H9 (cell line): Measurements from ENCODE around the gene NFAM1. TPM values are rescaled to one million over a fixed set of nuclear protein-coding genes. Genes with fewer than 3 reads are reported as not detected.

Source experiments
- DNase-seq: peaks from one replicate; pipeline ENCODE4 v3.0.0-alpha.2; 2017
- H2AFZ ChIP-seq: one replicate; pipeline ENCODE4 v1.6.1; 2013; ENCODE audit warnings: mild to moderate bottlenecking, low read length, control low read depth, moderate library complexity
- H2AK5ac ChIP-seq: 2 replicates; pipeline ENCODE4 v1.6.1; 2013; ENCODE audit warnings: low read length, control low read depth, mixed read lengths; ENCODE audit not compliant: insufficient read length
- H2BK120ac ChIP-seq: one replicate; pipeline ENCODE4 v1.6.1; 2013; ENCODE audit warnings: low read depth, mild to moderate bottlenecking, low read length, control low read depth, inconsistent platforms; ENCODE audit not compliant: poor library complexity, severe bottlenecking
- H2BK12ac ChIP-seq: 2 replicates; pipeline ENCODE4 v1.6.1; 2013; ENCODE audit warnings: low read length, control low read depth, mixed read lengths, low read depth; ENCODE audit not compliant: insufficient read length
- H2BK15ac ChIP-seq: 2 replicates; pipeline ENCODE4 v1.6.1; 2013; ENCODE audit warnings: low read depth, low read length, control low read depth
- H2BK20ac ChIP-seq: one replicate; pipeline ENCODE4 v1.6.1; 2013; ENCODE audit warnings: low read depth, mild to moderate bottlenecking, low read length, control low read depth, inconsistent platforms; ENCODE audit not compliant: poor library complexity, severe bottlenecking
- H2BK5ac ChIP-seq: 2 replicates; pipeline ENCODE4 v1.6.1; 2013; ENCODE audit warnings: low read length, control low read depth, mixed read lengths; ENCODE audit not compliant: insufficient read length
- H3K14ac ChIP-seq: 2 replicates; pipeline ENCODE4 v1.6.1; 2013; ENCODE audit warnings: low read length, control low read depth; ENCODE audit not compliant: insufficient read depth
- H3K18ac ChIP-seq: 2 replicates; pipeline ENCODE4 v1.6.1; 2013; ENCODE audit warnings: low read depth, mild to moderate bottlenecking, mixed read lengths, low read length, control low read depth; ENCODE audit not compliant: insufficient read length
- H3K23ac ChIP-seq: 2 replicates; pipeline ENCODE4 v1.6.1; 2013; ENCODE audit warnings: low read length, control low read depth, mixed read lengths, low read depth; ENCODE audit not compliant: insufficient read length
- H3K23me2 ChIP-seq: 2 replicates; pipeline ENCODE4 v1.6.1; 2013; ENCODE audit warnings: low read depth, mild to moderate bottlenecking, mixed read lengths, low read length, control low read depth; ENCODE audit not compliant: insufficient read length, poor library complexity, severe bottlenecking
- H3K27ac ChIP-seq: 2 replicates; pipeline ENCODE4 v1.5.1; 2013; ENCODE audit warnings: low read length, control low read depth, mixed read lengths, low read depth; ENCODE audit not compliant: insufficient read length
- H3K27me3 ChIP-seq: 2 replicates; pipeline ENCODE4 v1.6.1; 2013; ENCODE audit warnings: low read length, control low read depth, inconsistent platforms; ENCODE audit not compliant: insufficient read depth
- H3K4ac ChIP-seq: 2 replicates; pipeline ENCODE4 v1.6.1; 2013; ENCODE audit warnings: low read depth, mild to moderate bottlenecking, control low read depth, inconsistent platforms, low read length, moderate library complexity
- H3K4me1 ChIP-seq: 2 replicates; pipeline ENCODE4 v1.6.1; 2013; ENCODE audit warnings: low read length, control low read depth, inconsistent platforms; ENCODE audit not compliant: insufficient read depth
- H3K4me2 ChIP-seq: 2 replicates; pipeline ENCODE4 v1.6.1; 2013; ENCODE audit warnings: low read length, control low read depth, mixed read lengths; ENCODE audit not compliant: insufficient read length, insufficient read depth
- H3K56ac ChIP-seq: 2 replicates; pipeline ENCODE4 v1.6.1; 2013; ENCODE audit warnings: low read depth, mild to moderate bottlenecking, mixed read lengths, low read length, control low read depth; ENCODE audit not compliant: insufficient read length
- H3K79me1 ChIP-seq: 2 replicates; pipeline ENCODE4 v1.6.1; 2013; ENCODE audit warnings: low read depth, mild to moderate bottlenecking, moderate library complexity, low read length, control low read depth, inconsistent platforms; ENCODE audit not compliant: insufficient read depth, poor library complexity, severe bottlenecking
- H3K79me2 ChIP-seq: 2 replicates; pipeline ENCODE4 v1.6.1; 2013; ENCODE audit warnings: low read length, control low read depth, inconsistent platforms; ENCODE audit not compliant: insufficient read depth
- H3K9ac ChIP-seq: 2 replicates; pipeline ENCODE4 v1.6.1; 2013; ENCODE audit warnings: low read length, control low read depth, mixed read lengths; ENCODE audit not compliant: insufficient read length; ENCODE audit errors: extremely low read depth
- H3K9me3 ChIP-seq: one replicate; pipeline ENCODE4 v1.6.1; 2013; ENCODE audit warnings: low read depth, low read length, inconsistent platforms; ENCODE audit not compliant: control insufficient read depth
- H3T11ph ChIP-seq: one replicate; pipeline ENCODE4 v1.6.1; 2013; ENCODE audit warnings: mild to moderate bottlenecking, low read length, control low read depth, inconsistent platforms
- H4K20me1 ChIP-seq: one replicate; pipeline ENCODE4 v1.6.1; 2013; ENCODE audit not compliant: control insufficient read depth, insufficient read length, insufficient read depth
- H4K5ac ChIP-seq: 2 replicates; pipeline ENCODE4 v1.6.1; 2013; ENCODE audit warnings: low read depth, mild to moderate bottlenecking, mixed read lengths, low read length, control low read depth; ENCODE audit not compliant: insufficient read length
- H4K8ac ChIP-seq: replicated peaks from 2 replicates; pipeline ENCODE4 v1.6.1; 2013; ENCODE audit warnings: low read length, control low read depth, mixed read lengths, low read depth; ENCODE audit not compliant: insufficient read length
- H4K91ac ChIP-seq: 2 replicates; pipeline ENCODE4 v1.6.1; 2013; ENCODE audit warnings: low read depth, mild to moderate bottlenecking, moderate library complexity, mixed read lengths, low read length, control low read depth; ENCODE audit not compliant: insufficient read length
- H3K27ac Mint-ChIP-seq, 3 experiments: 2 replicates in 2 of 3; 3 replicates in 1 of 3; pipeline ENCODE4 v1.8.0; 2020 to 2021; ENCODE audit warnings: mixed read lengths in 3 of 3, mild to moderate bottlenecking in 1 of 3, moderate library complexity in 1 of 3
- H3K27me3 Mint-ChIP-seq: 2 replicates; pipeline ENCODE4 v1.8.0; 2021; ENCODE audit warnings: low read depth, mild to moderate bottlenecking, moderate library complexity, mixed read lengths
- H3K36me3 Mint-ChIP-seq, 3 experiments: 2 replicates in 2 of 3; 3 replicates in 1 of 3; pipeline ENCODE4 v1.8.0; 2020 to 2021; ENCODE audit warnings: low read depth in 3 of 3, mixed read lengths in 3 of 3; ENCODE audit not compliant: insufficient read depth in 1 of 3
- H3K4me1 Mint-ChIP-seq, 2 experiments: 2 replicates each; pipeline ENCODE4 v1.8.0; 2020; ENCODE audit warnings: mixed read lengths in 2 of 2
- H3K4me3 Mint-ChIP-seq, 2 experiments: 2 replicates in 1 of 2; 3 replicates in 1 of 2; pipeline ENCODE4 v1.8.0; 2020 to 2021; ENCODE audit warnings: mild to moderate bottlenecking in 2 of 2, mixed read lengths in 2 of 2, moderate library complexity in 1 of 2
- H3K9me3 Mint-ChIP-seq, 2 experiments: 2 replicates in 1 of 2; 3 replicates in 1 of 2; pipeline ENCODE4 v1.8.0; 2020; ENCODE audit warnings: mild to moderate bottlenecking in 2 of 2, mixed read lengths in 2 of 2, moderate library complexity in 1 of 2
- WGBS: extraction: QIAGEN DNeasy Blood & Tissue Kit; methylation state at CpG from one replicate; pipeline ENCODE4 v1.1.7; 2013; ENCODE audit warnings: missing lambda C conversion rate, low lambda C conversion rate, mixed read lengths; ENCODE audit not compliant: insufficient read length; ENCODE audit errors: extremely low coverage; 5-methylcytosine and 5-hydroxymethylcytosine counted together
- total RNA-seq: library from RNA; stranded (reverse); gene quantifications from 2 replicates; pipeline ENCODE4 v1.2.1, GENCODE V29; 2021
- TF ChIP-seq, protein P1 (sequence below): fragments of 200-600 bp; sonication (generic); conservative IDR thresholded peaks from 3 replicates; pipeline ENCODE4 v1.8.0; 2021; ENCODE audit warnings: antibody characterized with exemption, mild to moderate bottlenecking

NFAM1 gene
- total RNA-seq, 1 experiment from 2014 or later: 0.68 TPM

DNA sequence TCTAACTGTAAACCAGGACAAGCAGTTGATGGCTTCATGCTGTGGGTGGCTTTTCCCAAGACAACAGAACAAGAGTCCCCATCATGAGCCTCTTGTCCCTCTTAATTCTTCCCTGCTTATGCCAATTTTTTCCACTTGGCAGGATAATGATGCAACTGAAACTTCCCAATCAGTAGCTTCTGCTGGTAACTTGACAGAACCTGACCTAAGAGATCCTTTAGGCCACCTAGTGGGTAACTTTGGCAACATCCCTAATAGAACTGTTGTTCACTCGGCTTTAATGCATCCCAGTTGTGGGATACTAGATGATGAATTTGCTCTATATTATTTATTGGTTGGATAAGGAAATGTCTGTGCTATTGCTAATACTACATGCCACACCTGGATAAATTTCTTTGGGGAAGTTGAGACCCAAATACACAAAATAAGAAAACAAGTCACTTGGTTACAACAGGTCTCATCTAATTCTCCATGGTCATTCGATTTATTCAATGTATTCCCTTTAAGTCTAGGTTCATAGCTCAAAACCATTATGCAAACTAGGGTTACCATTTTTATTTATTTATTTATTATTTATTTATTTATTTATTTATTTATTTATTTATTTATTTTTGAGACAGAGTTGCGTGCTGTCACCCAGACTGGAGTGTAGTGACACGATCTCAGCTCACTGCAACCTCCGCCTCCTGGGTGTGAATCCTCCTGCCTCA is 41.4 kb upstream of the NFAM1 start:
- TF ChIP-seq, protein P1, sequence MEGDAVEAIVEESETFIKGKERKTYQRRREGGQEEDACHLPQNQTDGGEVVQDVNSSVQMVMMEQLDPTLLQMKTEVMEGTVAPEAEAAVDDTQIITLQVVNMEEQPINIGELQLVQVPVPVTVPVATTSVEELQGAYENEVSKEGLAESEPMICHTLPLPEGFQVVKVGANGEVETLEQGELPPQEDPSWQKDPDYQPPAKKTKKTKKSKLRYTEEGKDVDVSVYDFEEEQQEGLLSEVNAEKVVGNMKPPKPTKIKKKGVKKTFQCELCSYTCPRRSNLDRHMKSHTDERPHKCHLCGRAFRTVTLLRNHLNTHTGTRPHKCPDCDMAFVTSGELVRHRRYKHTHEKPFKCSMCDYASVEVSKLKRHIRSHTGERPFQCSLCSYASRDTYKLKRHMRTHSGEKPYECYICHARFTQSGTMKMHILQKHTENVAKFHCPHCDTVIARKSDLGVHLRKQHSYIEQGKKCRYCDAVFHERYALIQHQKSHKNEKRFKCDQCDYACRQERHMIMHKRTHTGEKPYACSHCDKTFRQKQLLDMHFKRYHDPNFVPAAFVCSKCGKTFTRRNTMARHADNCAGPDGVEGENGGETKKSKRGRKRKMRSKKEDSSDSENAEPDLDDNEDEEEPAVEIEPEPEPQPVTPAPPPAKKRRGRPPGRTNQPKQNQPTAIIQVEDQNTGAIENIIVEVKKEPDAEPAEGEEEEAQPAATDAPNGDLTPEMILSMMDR: peak; percentile 79
- no peak overlapping the region for H3K18ac ChIP-seq
- peaks cover 7 to 16% of the 10 kb centered on the region in 2 experiments for H3K4me1 Mint-ChIP-seq
- no peak overlapping the region for H2BK120ac ChIP-seq
- no peak overlapping the region for H4K5ac ChIP-seq
- no peaks in the 10 kb centered on the region for H3K27me3 ChIP-seq
- no peaks in the 10 kb centered on the region for H3K79me2 ChIP-seq
- no peak overlapping the region for H4K91ac ChIP-seq
- H3K9me3 Mint-ChIP-seq: no peaks in the 10 kb centered on the region
- no peak overlapping the region for H3K56ac ChIP-seq
- peaks cover 18% of the 10 kb centered on the region for H3K27me3 Mint-ChIP-seq
- no peak overlapping the region for H3K14ac ChIP-seq
- H4K8ac ChIP-seq: no peak overlapping the region
- H3K4me1 ChIP-seq: no peaks in the 10 kb centered on the region
- H2BK20ac ChIP-seq: no peak overlapping the region
- no peak for DNase-seq
- H3K79me1 ChIP-seq: no peaks in the 10 kb centered on the region
- no peak overlapping the region for H3T11ph ChIP-seq
- H3K36me3 Mint-ChIP-seq: no peaks in the 10 kb centered on the region
- H2AFZ ChIP-seq: no peak overlapping the region
- H3K4me3 Mint-ChIP-seq: no peak overlapping the region
- H3K23ac ChIP-seq: no peak overlapping the region
- H2BK5ac ChIP-seq: no peak overlapping the region
- H3K4ac ChIP-seq: no peak overlapping the region
- no peak overlapping the region for H2AK5ac ChIP-seq
- no peak overlapping the region for H3K27ac Mint-ChIP-seq
- H3K4me2 ChIP-seq: no peak overlapping the region
- no CpG with 5 or more reads among the region's 5 CpGs for WGBS
- H2BK15ac ChIP-seq: no peak overlapping the region
- no peak overlapping the region for H3K27ac ChIP-seq
- H4K20me1 ChIP-seq: no peaks in the 10 kb centered on the region
- no peaks in the 10 kb centered on the region for H3K23me2 ChIP-seq
- no peak overlapping the region for H2BK12ac ChIP-seq
- no peaks in the 10 kb centered on the region for H3K9me3 ChIP-seq
- no peak overlapping the region for H3K9ac ChIP-seq
